Mucosa of descending colon (tissue), 3 donors: ENCODE data around the gene GALNT12. TPM values are rescaled to one million over a fixed set of nuclear protein-coding genes. Genes with fewer than 3 reads are reported as not detected.

Experiments
- ATAC-seq: fragments of 200-7000 bp; cut with Tn5 transposase; one replicate; pipeline ENCODE4 v1.9.1; 2020; ENCODE audit warnings: mild to moderate bottlenecking, moderate library complexity
- DNase-seq, 3 donors: peaks; one replicate each; pipeline ENCODE4 v3.0.0-alpha.2; 2020
- H3K36me3 ChIP-seq: fragments of 200-600 bp; one replicate; pipeline ENCODE4 v1.8.0; 2021; ENCODE audit warnings: low read depth, mild to moderate bottlenecking
- H3K4me1 ChIP-seq: fragments of 200-600 bp; one replicate; pipeline ENCODE4 v1.8.0; 2021; ENCODE audit warnings: low read depth, mild to moderate bottlenecking
- H3K4me3 ChIP-seq: fragments of 200-600 bp; one replicate; pipeline ENCODE4 v1.8.0; 2021; ENCODE audit warnings: mild to moderate bottlenecking
- H3K9me3 ChIP-seq: fragments of 200-600 bp; one replicate; pipeline ENCODE4 v1.8.0; 2021; ENCODE audit warnings: mild to moderate bottlenecking
- CTCF ChIP-seq: fragments of 200-600 bp; IDR thresholded peaks from one replicate; pipeline ENCODE4 v1.8.0; 2022; ENCODE audit warnings: antibody characterized with exemption, mild to moderate bottlenecking
- intact Hi-C, 2 donors: fragments of 100-400 bp; cut with DNase I in 1 of 2; cut with micrococcal nuclease in 1 of 2; formaldehyde crosslinking; loops; one replicate each; pipeline versions ENCODE4 v1.11.0 to v1.11.1; 2022; cut with DNase I, micrococcal nuclease
- total RNA-seq, 3 donors: library from RNA; stranded (reverse); fragmentation: NEBNext Ultra II Directional in 2 of 3; extraction: Animal tissue kit (Norgen Biotek cat#: 25700) in 2 of 3; gene quantifications; one replicate each; pipeline versions ENCODE4 v1.2.1 to v1.2.4, GENCODE V29; 2021 to 2023
- donor health status: DM: no; HTN: no; CAD: no; lungs with moderate emphysema.
- donor health status: DM: no; HTN: no; CAD: no.
- donor health status: DM: no; HTN: yes; CAD: no.

The GALNT12 gene
- total RNA-seq, 3 donors from 2014 or later = 54.6 to 139 (median 121) TPM

- peaks cover 5% of the 10 kb centered on the region for H3K36me3 ChIP-seq
- no peaks in the 10 kb centered on the region for H3K4me1 ChIP-seq
- intact Hi-C loops = no loop called here
- TF ChIP-seq CTCF = no peak
- ATAC-seq (no peak), DNase-seq (no peak)
- H3K4me3 ChIP-seq = no peak overlapping the region
- no peaks in the 10 kb centered on the region for H3K9me3 ChIP-seq
Measured at GRCh38 chr9:98772364-98773155, 34.9 kb upstream of the GALNT12 start.

- Histone ChIP-seq H3K4me1 (no peaks in the 10 kb centered on the region), H3K9me3 (no peaks in the 10 kb centered on the region), H3K4me3 (no peak overlapping the region), H3K36me3 (no peaks in the 10 kb centered on the region)
- ATAC-seq = no peak
- DNase-seq = no peak
- TF ChIP-seq CTCF = no peak
- intact Hi-C loops = no loop called here
Measured at GRCh38 chr9:98773721-98774120, 33.7 kb upstream of the GALNT12 start.

- H3K4me1 ChIP-seq = no peaks in the 10 kb centered on the region
- intact Hi-C loops = no loop called here
- DNase-seq = no peak
- H3K36me3 ChIP-seq = no peaks in the 10 kb centered on the region
- H3K4me3 ChIP-seq = no peak overlapping the region
- H3K9me3 ChIP-seq = no peaks in the 10 kb centered on the region
- ATAC-seq = peak; percentile 49
- TF ChIP-seq CTCF = no peak
Measured at GRCh38 chr9:98774746-98775145, 32.7 kb upstream of the GALNT12 start.

GRCh38 chr9:98775831-98776441, 31.5 kb upstream of the GALNT12 start:
- no peaks in the 10 kb centered on the region for H3K9me3 ChIP-seq
- no peaks in the 10 kb centered on the region for H3K36me3 ChIP-seq
- DNase-seq = peak in 1 of 3 donors; percentile 45
- H3K4me1 ChIP-seq = no peaks in the 10 kb centered on the region
- ATAC-seq = no peak
- no peak overlapping the region for H3K4me3 ChIP-seq
- no peak for TF ChIP-seq CTCF
- intact Hi-C loops = no loop called here

- intact Hi-C loops = no loop called here
- no peak for TF ChIP-seq CTCF
Measured at GRCh38 chr9:98777618-98778017, 29.9 kb upstream of the GALNT12 start.

More at GRCh38 chr9:98777618-98778017, 29.9 kb upstream of the GALNT12 start:
- DNase-seq (no peak), ATAC-seq (no peak)
- H3K9me3 ChIP-seq = no peaks in the 10 kb centered on the region
- H3K4me3 ChIP-seq = no peak overlapping the region
- H3K36me3 ChIP-seq = no peaks in the 10 kb centered on the region
- no peaks in the 10 kb centered on the region for H3K4me1 ChIP-seq
